Right lobe of liver (tissue), 4 donors: ENCODE measurements around the gene PAX1.

Experiments used
- POLR2A ChIP-seq: fragments of 450-650 bp; IDR thresholded peaks from one replicate; pipeline ENCODE4 v1.6.1; 2017; ENCODE audit warnings: antibody characterized with exemption, mild to moderate bottlenecking
- TF ChIP-seq, protein P1 (sequence below), 4 donors: fragments of 200-600 bp in 3 of 4; fragments of 450-650 bp in 1 of 4; IDR thresholded peaks; one replicate each; pipeline versions ENCODE4 v1.5.1 to v1.8.0; 2016 to 2022; ENCODE audit warnings: antibody characterized with exemption in 4 of 4, mild to moderate bottlenecking in 2 of 4
- donor health status: DM: no; HTN: no; CAD: no.
- donor health status: DM: no; HTN: no; CAD: no.
- donor health status: DM: no; HTN: yes; CAD: no.

GRCh38 chr20:21670981-21671380 is 34.5 kb upstream of the PAX1 start:
- no peak for TF ChIP-seq POLR2A
- TF ChIP-seq, protein P1, sequence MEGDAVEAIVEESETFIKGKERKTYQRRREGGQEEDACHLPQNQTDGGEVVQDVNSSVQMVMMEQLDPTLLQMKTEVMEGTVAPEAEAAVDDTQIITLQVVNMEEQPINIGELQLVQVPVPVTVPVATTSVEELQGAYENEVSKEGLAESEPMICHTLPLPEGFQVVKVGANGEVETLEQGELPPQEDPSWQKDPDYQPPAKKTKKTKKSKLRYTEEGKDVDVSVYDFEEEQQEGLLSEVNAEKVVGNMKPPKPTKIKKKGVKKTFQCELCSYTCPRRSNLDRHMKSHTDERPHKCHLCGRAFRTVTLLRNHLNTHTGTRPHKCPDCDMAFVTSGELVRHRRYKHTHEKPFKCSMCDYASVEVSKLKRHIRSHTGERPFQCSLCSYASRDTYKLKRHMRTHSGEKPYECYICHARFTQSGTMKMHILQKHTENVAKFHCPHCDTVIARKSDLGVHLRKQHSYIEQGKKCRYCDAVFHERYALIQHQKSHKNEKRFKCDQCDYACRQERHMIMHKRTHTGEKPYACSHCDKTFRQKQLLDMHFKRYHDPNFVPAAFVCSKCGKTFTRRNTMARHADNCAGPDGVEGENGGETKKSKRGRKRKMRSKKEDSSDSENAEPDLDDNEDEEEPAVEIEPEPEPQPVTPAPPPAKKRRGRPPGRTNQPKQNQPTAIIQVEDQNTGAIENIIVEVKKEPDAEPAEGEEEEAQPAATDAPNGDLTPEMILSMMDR (IDR thresholded peaks at IDR 0.05), result no peak
